Left cardiac atrium (tissue), 4 donors: ENCODE results near the gene GJD3. TPM values are rescaled to one million over a fixed set of nuclear protein-coding genes. Genes with fewer than 3 reads are reported as not detected.

Source experiments
- ATAC-seq, 2 donors: fragments of 200-7000 bp; cut with Tn5 transposase; one replicate each; pipeline ENCODE4 v1.9.1; 2020; ENCODE audit warnings: mild to moderate bottlenecking in 2 of 2, moderate library complexity in 2 of 2
- DNase-seq: peaks from one replicate; pipeline ENCODE4 v3.0.0-alpha.2; 2020
- intact Hi-C, 2 donors: fragments of 100-400 bp; cut with DNase I; formaldehyde crosslinking; loops; one replicate each; pipeline versions ENCODE4 v1.14.1 to v1.15.1; 2022 to 2023
- total RNA-seq, 2 donors: library from RNA; stranded (reverse); fragmentation: NEBNext Ultra II Directional; extraction: Animal tissue kit (Norgen Biotek cat#: 25700); gene quantifications; one replicate each; pipeline ENCODE4 v1.2.1, GENCODE V29; 2021
- donor health status: DM: no; HTN: yes; CAD: no.
- donor health status: DM: no; HTN: yes; CAD: no; lungs with severe emphysema.
- donor health status: DM: yes; HTN: yes; CAD: no.
- donor health status: Dilated cardiomyopathy.

The GJD3 gene
- total RNA-seq, 2 donors from 2014 or later = 1.2 to 1.3 TPM

- peak; percentile 73 for DNase-seq
- peak; percentile 7 to 45 for ATAC-seq
- intact Hi-C loops = loop anchor here (2.0 to 10.0 kb wide), 3 partner anchors 53 to 151 kb away; no protein-coding TSS in a partner anchor
These were observed 8.5 kb downstream of the GJD3 start for GRCh38 chr17:40355804-40356758.

DNA sequence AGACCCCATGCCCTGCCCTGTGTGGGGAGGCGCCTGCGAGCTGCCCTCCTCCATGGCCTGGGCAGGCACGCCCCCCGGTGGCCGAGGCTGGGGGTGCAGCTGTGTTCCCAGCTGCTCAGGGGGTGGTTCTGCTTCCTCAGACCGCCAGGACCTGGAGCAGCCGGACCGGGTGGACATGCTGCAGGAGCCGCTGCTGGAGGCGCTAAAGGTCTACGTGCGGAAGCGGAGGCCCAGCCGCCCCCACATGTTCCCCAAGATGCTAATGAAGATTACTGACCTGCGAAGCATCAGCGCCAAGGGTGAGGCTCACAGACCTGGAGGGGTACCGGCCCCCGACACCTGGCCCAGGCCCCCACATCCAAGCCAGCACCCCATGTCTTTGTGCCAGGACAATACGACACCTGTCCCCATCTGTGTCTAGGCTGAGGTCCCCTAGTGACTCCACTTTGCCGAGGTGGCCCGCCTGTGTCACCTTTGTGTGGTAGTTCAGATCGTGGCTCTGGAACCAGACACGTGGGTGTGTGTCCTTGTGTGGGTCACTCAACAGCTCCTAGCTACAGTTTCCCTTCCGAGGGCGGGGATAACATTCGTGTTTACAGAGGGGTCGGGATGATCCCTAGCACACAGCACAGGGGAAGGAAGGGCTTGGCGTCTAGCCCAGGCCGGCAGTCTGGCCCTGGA lies 9.3 kb downstream of the GJD3 start:
- intact Hi-C loops = loop anchor here (2.0 to 10.0 kb wide), 3 partner anchors 52 to 150 kb away; no protein-coding TSS in a partner anchor
- ATAC-seq = peak; percentile 63 to 73
- peak; percentile 78 for DNase-seq

DNA sequence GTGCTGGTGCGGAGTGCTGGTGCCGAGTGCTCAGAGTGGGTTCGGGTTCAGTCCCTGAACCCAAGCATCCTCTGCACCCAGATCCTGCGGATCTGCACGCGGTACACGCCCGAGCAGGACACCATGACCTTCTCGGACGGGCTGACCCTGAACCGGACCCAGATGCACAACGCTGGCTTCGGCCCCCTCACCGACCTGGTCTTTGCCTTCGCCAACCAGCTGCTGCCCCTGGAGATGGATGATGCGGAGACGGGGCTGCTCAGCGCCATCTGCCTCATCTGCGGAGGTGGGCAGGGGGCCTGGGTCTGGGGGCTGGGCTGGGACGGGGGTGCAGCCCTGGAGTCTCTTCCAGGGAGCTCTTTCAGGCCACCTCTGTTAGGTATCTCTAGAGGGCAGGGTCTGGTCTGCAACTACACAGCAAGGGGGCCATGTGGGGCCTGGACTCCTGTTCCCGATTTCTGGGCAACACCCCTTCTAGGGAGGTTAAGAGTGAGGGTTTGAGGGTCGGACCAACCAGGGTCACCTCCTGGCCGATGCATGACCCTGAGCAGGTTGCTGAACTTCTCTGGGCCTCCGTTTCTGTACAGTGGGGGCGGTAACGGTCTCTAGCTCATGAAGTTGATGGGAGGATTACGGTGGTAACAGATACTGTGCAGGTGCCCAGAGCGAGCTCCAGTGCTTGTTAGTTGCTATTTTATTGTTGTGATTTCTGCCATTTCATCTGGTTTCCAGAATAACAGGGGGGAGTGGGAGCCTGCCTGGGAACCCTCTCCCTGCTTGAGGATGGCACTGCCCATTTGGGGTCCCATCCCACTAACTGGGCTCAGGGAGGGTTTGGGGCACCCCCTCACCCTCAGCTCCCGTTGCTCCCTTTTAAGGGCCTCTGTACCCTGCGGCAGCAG lies 10.1 kb downstream of the GJD3 start:
- DNase-seq = no peak
- intact Hi-C loops = loop anchor here (2.0 to 10.0 kb wide), 3 partner anchors 52 to 150 kb away; no protein-coding TSS in a partner anchor
- ATAC-seq = no peak

DNA sequence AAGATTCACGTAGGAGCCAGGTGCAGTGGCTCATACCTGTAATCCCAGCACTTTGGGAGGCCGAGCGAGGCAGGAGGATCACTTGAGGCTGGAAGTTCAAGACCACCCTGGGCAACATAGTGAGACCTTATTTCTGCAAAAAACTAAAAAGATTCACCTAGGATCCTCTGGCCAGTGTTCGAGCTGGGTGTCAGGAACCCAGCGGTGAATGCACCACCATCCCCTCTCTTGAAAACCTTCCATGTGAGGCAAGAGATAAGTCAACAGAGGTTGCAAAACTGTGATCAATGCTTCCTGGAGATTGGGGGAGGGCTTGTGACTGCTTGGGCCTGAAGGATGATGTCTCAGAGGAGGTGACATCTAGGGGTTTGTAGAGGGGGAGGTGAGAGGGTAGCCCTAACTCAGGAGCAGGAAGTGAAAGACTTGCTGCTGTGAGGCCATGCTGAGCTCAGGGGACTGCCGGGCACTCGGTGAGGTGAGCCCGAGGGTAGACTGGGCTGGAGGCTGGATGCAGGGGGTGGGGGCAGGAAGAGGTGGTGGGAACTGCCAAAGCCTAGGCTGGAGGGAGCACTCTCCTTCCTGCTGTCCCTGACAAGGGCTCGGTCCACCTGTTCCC lies 11.7 kb downstream of the GJD3 start:
- intact Hi-C loops = loop anchor here in 1 of 2 donors (10.0 kb wide), 1 partner anchor 148 kb away; no protein-coding TSS in a partner anchor
- no peak for DNase-seq
- ATAC-seq = no peak

- intact Hi-C loops = loop anchor here in 1 of 2 donors (10.0 kb wide), 1 partner anchor 148 kb away; no protein-coding TSS in a partner anchor
- no peak for DNase-seq
These were observed 12.2 kb downstream of the GJD3 start for GRCh38 chr17:40352237-40352778.

GRCh38 chr17:40351359-40352236 lies 12.9 kb downstream of the GJD3 start:
- intact Hi-C loops = loop anchor here in 1 of 2 donors (10.0 kb wide), 1 partner anchor 147 kb away; no protein-coding TSS in a partner anchor
- DNase-seq = no peak

More at GRCh38 chr17:40352237-40352778, 12.2 kb downstream of the GJD3 start:
- no peak for ATAC-seq

DNA sequence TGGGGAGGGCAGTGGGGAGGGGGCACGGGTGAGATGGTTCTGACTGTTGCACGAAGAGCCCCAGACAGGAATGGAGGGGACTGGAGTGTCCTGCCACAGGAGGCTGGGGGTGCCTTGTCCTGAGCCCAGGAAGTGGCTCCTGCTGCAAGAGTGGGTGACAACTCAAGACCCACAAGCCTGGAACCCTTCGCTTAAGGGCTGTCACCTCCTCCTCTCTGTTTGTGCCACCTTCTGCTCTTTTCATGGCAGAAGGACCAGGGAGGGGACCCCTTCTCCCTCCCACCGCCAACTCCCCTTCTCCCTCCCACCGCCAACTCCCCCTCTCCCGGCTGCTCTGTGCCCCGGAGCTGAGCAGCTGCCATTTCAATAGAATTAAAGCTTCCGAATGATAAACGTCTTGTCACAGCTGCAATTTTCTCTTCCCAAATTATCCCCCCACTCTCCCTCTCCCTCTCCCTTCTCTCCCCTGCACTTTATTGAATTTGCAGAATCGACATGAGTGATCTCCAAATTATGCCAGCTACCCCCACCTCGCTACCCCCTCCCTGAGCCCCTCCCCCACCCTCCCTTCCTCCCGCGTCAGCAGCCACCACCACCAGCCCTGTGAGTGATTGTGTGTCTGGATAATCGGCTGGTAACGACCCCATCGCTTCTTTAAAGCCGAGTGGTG lies 13.7 kb downstream of the GJD3 start:
- intact Hi-C loops = loop anchor here in 1 of 2 donors (10.0 kb wide), 1 partner anchor 146 kb away; no protein-coding TSS in a partner anchor
- ATAC-seq = no peak
- no peak for DNase-seq

More at GRCh38 chr17:40351359-40352236, 12.9 kb downstream of the GJD3 start:
- no peak for ATAC-seq

DNA sequence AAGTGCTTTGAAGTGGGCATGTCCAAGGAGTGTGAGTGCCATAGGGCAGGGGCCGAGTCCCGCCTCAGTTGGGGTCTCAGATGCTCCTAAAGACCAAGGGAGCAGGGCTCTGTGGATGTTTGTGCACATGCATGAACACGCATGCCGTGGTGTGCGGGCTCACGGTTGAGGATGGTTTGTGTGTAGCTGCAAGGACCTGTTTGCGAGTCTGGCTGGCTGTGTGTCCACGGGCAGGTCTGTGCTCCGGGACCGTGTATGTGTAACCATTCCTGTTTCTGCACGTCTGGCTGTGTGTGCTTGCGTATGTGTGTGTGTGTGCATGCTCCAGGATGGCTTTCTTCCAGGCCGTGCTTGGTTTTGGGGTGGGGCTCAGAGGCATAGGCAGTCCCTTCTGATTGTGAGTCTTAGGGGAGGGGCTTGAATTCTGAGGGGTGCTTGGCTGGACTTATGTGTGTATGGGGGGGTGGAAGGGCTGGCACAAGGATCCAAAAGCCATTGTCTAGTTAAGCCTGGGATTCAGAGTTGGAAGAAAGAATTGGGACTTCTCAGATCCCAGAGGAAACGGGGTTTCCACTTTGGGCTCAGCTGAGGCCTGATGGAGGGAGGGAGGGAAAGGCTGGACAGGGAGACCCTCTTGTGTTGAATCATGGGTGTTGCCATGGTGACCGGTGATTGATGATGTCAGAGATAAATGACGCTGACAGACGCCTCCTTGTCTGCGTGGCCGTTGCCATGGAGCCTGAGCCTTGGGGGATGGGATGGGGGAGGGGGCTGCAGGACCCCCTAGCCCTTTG lies 14.4 kb downstream of the GJD3 start:
- DNase-seq = no peak
- no peak for ATAC-seq
- intact Hi-C loops = loop anchor here in 1 of 2 donors (10.0 kb wide), 1 partner anchor 145 kb away; no protein-coding TSS in a partner anchor

DNA sequence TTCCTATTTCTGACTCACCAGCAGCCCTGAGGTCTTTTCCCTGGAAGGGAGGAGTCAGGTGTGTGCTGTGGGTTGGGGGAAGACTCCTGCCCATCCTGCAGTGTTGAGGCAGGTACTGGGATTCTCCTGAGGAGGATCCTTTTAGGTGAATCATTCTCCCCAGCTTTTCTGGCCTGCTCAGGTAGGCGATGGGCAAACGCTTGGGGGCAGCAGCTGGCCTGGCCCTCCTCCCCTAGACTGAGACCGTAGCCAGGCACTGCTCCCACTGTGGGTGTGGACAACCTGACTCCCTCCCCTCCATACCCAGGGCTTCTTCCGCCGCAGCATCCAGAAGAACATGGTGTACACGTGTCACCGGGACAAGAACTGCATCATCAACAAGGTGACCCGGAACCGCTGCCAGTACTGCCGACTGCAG lies 15.1 kb downstream of the GJD3 start:
- DNase-seq = no peak
- ATAC-seq = peak in 1 of 2 donors; percentile 4
- intact Hi-C loops = no loop called here

DNA sequence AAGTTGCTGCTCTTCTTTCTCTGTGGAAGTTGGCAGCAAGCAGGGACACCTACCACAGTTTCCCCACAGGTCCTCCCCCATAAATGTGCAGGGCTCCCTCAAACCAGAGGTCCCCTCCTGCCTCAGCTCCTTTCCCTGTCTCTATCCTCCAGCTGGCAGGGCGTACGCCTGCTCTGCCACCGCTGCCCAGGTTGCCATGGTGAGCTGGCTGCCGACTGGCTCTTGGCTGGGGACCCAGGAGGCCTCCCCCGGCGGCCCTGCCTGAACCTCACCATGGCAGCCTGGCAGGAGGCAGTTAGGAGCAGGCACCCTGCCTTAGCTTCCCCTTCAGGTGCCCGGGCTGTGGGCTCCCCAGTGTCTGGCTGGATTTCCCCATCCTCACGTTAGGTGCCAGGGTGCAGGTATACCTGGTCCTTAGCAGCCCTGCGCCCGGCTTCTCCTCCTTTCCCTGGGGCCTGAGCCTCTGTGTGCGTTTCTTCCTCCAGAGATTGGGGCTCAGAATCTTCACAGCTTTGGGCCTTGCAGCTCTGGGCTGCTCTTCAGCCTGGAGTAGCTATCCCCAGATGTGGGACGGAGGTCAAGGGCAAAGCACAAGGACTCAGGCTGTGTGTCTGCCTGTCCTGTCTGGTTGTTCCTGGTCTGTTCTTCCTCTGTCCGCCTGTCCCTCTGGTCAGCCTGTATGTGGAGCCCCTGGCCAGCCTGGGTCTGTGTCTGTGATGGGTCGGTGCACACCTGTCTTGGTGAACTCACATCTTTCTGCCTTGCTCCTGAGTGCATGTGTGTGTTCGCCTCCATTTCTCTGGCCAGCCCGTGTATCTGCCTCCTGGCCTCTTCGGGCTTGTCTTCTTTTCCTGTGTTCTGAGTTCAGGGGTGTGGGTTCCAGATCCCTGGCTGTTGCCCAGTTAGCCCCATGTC lies 15.7 kb downstream of the GJD3 start:
- ATAC-seq (peak; percentile 35 to 66), DNase-seq (peak; percentile 71)
- intact Hi-C loops = no loop called here

DNA sequence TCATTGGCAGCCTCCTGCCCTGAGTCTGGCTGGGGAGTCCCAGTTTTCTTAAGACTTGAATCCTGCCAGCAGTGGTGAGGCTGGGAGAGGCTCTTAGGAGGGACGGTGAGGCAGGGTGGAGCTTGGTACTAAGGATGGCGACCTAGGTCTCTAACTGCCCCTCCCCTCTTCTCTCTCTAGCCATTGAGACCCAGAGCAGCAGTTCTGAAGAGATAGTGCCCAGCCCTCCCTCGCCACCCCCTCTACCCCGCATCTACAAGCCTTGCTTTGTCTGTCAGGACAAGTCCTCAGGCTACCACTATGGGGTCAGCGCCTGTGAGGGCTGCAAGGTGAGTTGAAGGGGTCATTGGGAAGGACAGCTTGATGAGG lies 16.4 kb downstream of the GJD3 start:
- DNase-seq (no peak), ATAC-seq (no peak)
- intact Hi-C loops = no loop called here

DNA sequence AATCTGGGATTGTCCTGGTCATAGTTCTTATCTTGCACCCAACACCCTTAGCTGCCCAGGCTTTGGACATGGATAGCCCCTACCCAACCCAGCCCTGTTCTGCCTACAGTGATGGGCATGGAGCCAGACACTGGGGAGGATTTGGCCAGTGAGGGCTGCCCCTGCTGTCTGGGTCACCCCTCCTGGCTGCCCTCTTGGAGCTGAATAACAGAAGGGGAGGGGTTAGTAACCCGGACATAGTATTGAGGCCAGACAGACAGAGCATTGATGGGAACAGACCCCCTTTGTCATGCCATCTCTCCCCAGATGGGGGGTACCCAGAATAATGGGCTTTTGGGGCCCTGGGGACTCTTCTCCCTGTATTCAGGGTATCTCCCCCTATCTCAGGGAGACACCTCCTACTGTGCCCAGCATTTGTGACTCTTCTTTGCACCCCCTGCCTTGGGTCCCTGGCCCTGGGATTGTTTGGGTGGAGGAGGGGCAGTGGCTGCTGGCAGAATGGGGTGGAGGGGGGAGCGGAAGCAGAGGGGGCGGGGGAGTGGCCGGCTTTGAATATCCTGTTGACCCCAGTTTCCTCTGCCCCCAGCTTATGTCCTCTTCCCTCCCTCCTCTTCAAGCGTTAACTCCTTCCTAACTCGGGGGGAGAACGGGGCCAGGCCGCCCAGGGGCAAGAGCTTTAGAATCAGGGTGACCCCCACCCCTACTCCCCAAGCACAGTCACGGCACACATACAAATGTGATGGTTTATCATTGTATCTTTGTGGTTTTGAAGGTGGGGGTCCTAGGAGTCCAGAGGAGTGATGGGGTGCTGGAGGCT lies 17.0 kb downstream of the GJD3 start:
- intact Hi-C loops = no loop called here
- ATAC-seq (peak in 1 of 2 donors; percentile 1), DNase-seq (no peak)

GRCh38 chr17:40346765-40347158 lies 17.8 kb downstream of the GJD3 start:
- no peak for DNase-seq
- no peak for ATAC-seq
- intact Hi-C loops = no loop called here
